HK-2 (cell line): ENCODE data around the gene ZBTB46.

ENCODE experiments used
- DNase-seq: peaks from one replicate; pipeline ENCODE4 v3.0.0-alpha.2; 2018; ENCODE audit not compliant: unreplicated experiment

ZBTB46 gene

DNA sequence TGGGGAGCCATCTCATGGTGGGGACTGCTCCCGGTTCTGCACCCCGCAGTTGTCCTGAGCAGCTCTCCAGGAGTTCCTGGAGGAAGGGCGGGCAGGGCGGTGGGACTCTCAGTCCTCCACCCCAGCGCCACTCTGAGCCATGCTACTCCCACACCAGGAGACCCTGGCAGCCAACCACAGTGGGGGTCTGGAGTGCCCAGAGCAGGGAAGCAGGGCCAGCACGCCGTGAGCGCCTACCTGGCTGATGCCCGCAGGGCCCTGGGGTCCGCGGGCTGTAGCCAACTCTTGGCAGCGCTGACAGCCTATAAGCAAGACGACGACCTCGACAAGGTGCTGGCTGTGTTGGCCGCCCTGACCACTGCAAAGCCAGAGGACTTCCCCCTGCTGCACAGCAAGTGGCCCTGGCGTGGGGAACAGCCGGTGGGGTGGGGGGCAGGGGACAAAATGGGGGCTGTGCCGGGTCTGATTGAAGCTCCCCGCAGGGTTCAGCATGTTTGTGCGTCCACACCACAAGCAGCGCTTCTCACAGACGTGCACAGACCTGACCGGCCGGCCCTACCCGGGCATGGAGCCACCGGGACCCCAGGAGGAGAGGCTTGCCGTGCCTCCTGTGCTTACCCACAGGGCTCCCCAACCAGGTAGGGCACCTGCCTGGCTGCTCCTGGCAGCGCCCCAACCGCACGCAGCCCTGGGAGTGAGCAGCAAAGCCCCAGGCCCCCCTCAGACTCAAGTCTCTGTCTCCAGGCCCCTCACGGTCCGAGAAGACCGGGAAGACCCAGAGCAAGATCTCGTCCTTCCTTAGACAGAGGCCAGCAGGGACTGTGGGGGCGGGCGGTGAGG, 136.3 kb downstream of the ZBTB46 start:
- no peak for DNase-seq

GRCh38 chr20:63693733-63694583, 137.1 kb downstream of the ZBTB46 start:
- no peak for DNase-seq
